Right atrium auricular region (tissue), 2 donors: ENCODE results near the gene TMEM82. TPM values are rescaled to one million over a fixed set of nuclear protein-coding genes. Genes with fewer than 3 reads are reported as not detected.

Source experiments
- DNase-seq: peaks from one replicate; pipeline ENCODE4 v3.0.0-alpha.2; 2019; ENCODE audit warnings: low spot score
- H3K27ac ChIP-seq, 2 donors: fragments of 200-600 bp; sonication (generic); 1 replicate in 1 of 2; 2 replicates in 1 of 2; pipeline ENCODE4 v1.5.1; 2016 to 2019
- H3K27me3 ChIP-seq, 2 donors: fragments of 200-600 bp; sonication (generic); one replicate each; pipeline versions ENCODE4 v1.5.1 to v1.6.0; 2017 to 2019
- H3K36me3 ChIP-seq: fragments of 200-600 bp; sonication (generic); one replicate; pipeline ENCODE4 v1.5.1; 2016
- H3K4me1 ChIP-seq, 2 donors: fragments of 200-600 bp; sonication (generic); one replicate each; pipeline versions ENCODE4 v1.5.1 to v1.6.0; 2017 to 2019
- H3K4me3 ChIP-seq, 2 donors: fragments of 200-600 bp; sonication (generic); 1 replicate in 1 of 2; 2 replicates in 1 of 2; pipeline ENCODE4 v1.5.1; 2017 to 2019; ENCODE audit warnings: mild to moderate bottlenecking in 1 of 2, moderate library complexity in 1 of 2
- H3K9me3 ChIP-seq, 2 donors: fragments of 200-600 bp; sonication (generic); one replicate each; pipeline ENCODE4 v1.5.1; 2019
- total RNA-seq, 2 donors: library from RNA; depleted of rRNA; stranded (reverse); fragments of >200 nt; gene quantifications; one replicate each; pipeline ENCODE4 v1.1.0, GENCODE V29; 2016
- TF ChIP-seq, protein P1 (sequence below), 2 donors: fragments of 200-600 bp; sonication (generic); IDR thresholded peaks; one replicate each; pipeline ENCODE4 v1.5.1; 2019; ENCODE audit warnings: antibody characterized with exemption in 2 of 2

TMEM82 gene
- total RNA-seq, 2 donors from 2014 or later, result not detected

GRCh38 chr1:15730936-15731335 is 11.4 kb upstream of the TMEM82 start:
- Histone ChIP-seq H3K36me3 (peaks cover 92% of the 10 kb centered on the region), H3K4me1 (peaks cover 0 to 30% of the 10 kb centered on the region in 2 donors), H3K9me3 (no peaks in the 10 kb centered on the region), H3K27ac (no peak overlapping the region), H3K27me3 (no peaks in the 10 kb centered on the region), H3K4me3 (no peak overlapping the region)
- TF ChIP-seq, protein P1, sequence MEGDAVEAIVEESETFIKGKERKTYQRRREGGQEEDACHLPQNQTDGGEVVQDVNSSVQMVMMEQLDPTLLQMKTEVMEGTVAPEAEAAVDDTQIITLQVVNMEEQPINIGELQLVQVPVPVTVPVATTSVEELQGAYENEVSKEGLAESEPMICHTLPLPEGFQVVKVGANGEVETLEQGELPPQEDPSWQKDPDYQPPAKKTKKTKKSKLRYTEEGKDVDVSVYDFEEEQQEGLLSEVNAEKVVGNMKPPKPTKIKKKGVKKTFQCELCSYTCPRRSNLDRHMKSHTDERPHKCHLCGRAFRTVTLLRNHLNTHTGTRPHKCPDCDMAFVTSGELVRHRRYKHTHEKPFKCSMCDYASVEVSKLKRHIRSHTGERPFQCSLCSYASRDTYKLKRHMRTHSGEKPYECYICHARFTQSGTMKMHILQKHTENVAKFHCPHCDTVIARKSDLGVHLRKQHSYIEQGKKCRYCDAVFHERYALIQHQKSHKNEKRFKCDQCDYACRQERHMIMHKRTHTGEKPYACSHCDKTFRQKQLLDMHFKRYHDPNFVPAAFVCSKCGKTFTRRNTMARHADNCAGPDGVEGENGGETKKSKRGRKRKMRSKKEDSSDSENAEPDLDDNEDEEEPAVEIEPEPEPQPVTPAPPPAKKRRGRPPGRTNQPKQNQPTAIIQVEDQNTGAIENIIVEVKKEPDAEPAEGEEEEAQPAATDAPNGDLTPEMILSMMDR (IDR thresholded peaks at IDR 0.05), result no peak
- DNase-seq, result no peak

GRCh38 chr1:15731735-15732685 is 10.3 kb upstream of the TMEM82 start:
- Histone ChIP-seq H3K4me3 (no peak overlapping the region), H3K9me3 (no peaks in the 10 kb centered on the region), H3K4me1 (peaks cover 0 to 33% of the 10 kb centered on the region in 2 donors), H3K27me3 (no peaks in the 10 kb centered on the region), H3K36me3 (peaks cover 82% of the 10 kb centered on the region), H3K27ac (no peak overlapping the region)
- TF ChIP-seq, protein P1 (IDR thresholded peaks at IDR 0.05), result no peak
- DNase-seq, result no peak

- Histone ChIP-seq H3K27ac (no peak overlapping the region), H3K9me3 (no peaks in the 10 kb centered on the region), H3K36me3 (peaks cover 75% of the 10 kb centered on the region), H3K27me3 (no peaks in the 10 kb centered on the region), H3K4me1 (peaks cover 0 to 32% of the 10 kb centered on the region in 2 donors), H3K4me3 (no peak overlapping the region)
- TF ChIP-seq, protein P1 (IDR thresholded peaks at IDR 0.05), result no peak
- DNase-seq, result no peak
These were observed 9.6 kb upstream of the TMEM82 start for GRCh38 chr1:15732686-15733081.

DNA sequence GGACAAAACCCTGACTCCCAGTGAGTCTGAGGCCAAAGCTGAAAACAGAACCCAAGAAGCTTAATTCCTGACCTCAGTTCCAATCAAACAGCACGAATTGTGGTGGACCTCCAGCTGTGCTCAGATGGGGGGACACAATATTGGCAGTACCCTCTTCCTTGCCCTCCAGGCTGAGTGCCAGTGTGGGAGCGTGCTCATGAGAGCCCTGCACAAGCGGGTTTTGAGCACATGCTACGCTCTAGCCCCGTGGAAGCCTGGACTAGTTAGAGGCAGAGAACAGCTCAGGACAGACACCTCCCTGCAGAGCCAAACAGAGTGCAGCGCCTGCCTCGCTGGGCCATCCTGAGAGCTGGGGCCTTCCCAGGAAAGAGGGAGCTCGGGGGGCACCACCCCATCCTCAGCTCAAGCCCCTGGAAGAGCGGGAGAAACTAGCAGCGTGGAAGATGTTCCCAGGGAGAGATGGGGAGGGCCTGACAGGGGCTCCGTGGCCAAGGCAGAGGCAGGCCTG is 9.0 kb upstream of the TMEM82 start:
- no peak for DNase-seq
- Histone ChIP-seq H3K36me3 (peaks cover 69% of the 10 kb centered on the region), H3K4me1 (peaks cover 0 to 34% of the 10 kb centered on the region in 2 donors), H3K4me3 (no peak overlapping the region), H3K27ac (no peak overlapping the region), H3K9me3 (no peaks in the 10 kb centered on the region), H3K27me3 (no peaks in the 10 kb centered on the region)
- TF ChIP-seq, protein P1 (IDR thresholded peaks at IDR 0.05), result no peak

- no peak overlapping the region for H3K27ac ChIP-seq
- H3K9me3 ChIP-seq, result no peaks in the 10 kb centered on the region
- no peaks in the 10 kb centered on the region for H3K27me3 ChIP-seq
- peaks cover 0 to 34% of the 10 kb centered on the region in 2 donors for H3K4me1 ChIP-seq
- DNase-seq, result no peak
- TF ChIP-seq, protein P1 (IDR thresholded peaks at IDR 0.05), result no peak
- peaks cover 64% of the 10 kb centered on the region for H3K36me3 ChIP-seq
- no peak overlapping the region for H3K4me3 ChIP-seq
These were observed 8.5 kb upstream of the TMEM82 start for GRCh38 chr1:15733726-15734226.
